ENCODE measurements around the gene ZNF362. TPM values are rescaled to one million over a fixed set of nuclear protein-coding genes. Genes with fewer than 3 reads are reported as not detected.

The ZNF362 gene
- total RNA-seq, 1 experiment from 2014 or later, result 11.1 TPM

GRCh38 chr1:33327587-33328325 lies 71.5 kb downstream of the ZNF362 start:
- ChIA-PET RAD21 (ENCODE audit: low non-redundant PET in 1 of 2, low total read pairs in 2 of 2, uncharacterized antibody in 2 of 2, unreplicated experiment in 2 of 2) (no interaction called here), CTCF (interaction anchor here (0.6 kb wide), 1 partner anchor 147 kb away, joined by 3 read pairs; no protein-coding TSS in a partner anchor), POLR2A (no interaction called here)
- no peaks in the 10 kb centered on the region for H4K20me1 ChIP-seq (ENCODE audit: insufficient read depth)
- H3K9me3 ChIP-seq (ENCODE audit: control insufficient read depth in 1 of 2, insufficient read depth in 1 of 2, low read depth in 1 of 2, low read length in 2 of 2), result no peaks in the 10 kb centered on the region
- no peaks in the 10 kb centered on the region for H3K9me2 ChIP-seq (ENCODE audit: insufficient read depth)
- H3K9ac ChIP-seq (ENCODE audit: low read length), result no peak overlapping the region
- H3K79me2 ChIP-seq (ENCODE audit: insufficient read depth, low read length), result peaks cover 20% of the 10 kb centered on the region; the same call in 1 of the 2 replicates
- intact Hi-C loops (cut with micrococcal nuclease), result no loop called here
- H3K4me2 ChIP-seq (ENCODE audit: low read length), result no peak overlapping the region
- DNase-seq (ENCODE audit: low read depth, low spot score) (no peak), ATAC-seq (0 out of 2 replicates have a peak, but pooled peaks have one; percentile 19)
- TF ChIP-seq ATF3 (IDR thresholded peaks at IDR 0.05) (no peak), ZNF274 (IDR thresholded peaks at IDR 0.05; ENCODE audit: low read depth, low read length) (no peak), MAX (IDR thresholded peaks at IDR 0.05) (no peak), CBX3 (IDR thresholded peaks at IDR 0.05; ENCODE audit: low read depth) (no peak), JUND (IDR thresholded peaks at IDR 0.05) (no peak), EGR1 (IDR thresholded peaks at IDR 0.05; ENCODE audit: low read depth) (no peak), SIN3A (IDR thresholded peaks at IDR 0.05; ENCODE audit: low read depth) (no peak), ZBTB33 (IDR thresholded peaks at IDR 0.05; ENCODE audit: extremely low read depth, insufficient replicate concordance, low read length) (no peak), POLR2AphosphoS5 (IDR thresholded peaks at IDR 0.05; ENCODE audit: low read depth, low read length) (no peak), SP1 (IDR thresholded peaks at IDR 0.05; ENCODE audit: low read depth) (no peak), YY1 (IDR thresholded peaks at IDR 0.05; ENCODE audit: extremely low read depth, insufficient replicate concordance, low read depth, low read length) (no peak), CTCF (IDR thresholded peaks at IDR 0.05 in 2 of 3, conservative IDR thresholded peaks at IDR 0.05 in 1 of 3; ENCODE audit: borderline replicate concordance in 1 of 3, insufficient read depth in 1 of 3, low read depth in 2 of 3, low read length in 2 of 3) (no peak), REST (IDR thresholded peaks at IDR 0.05; ENCODE audit: low read depth) (no peak), ZFX (IDR thresholded peaks at IDR 0.05) (no peak), TCF7L2 (IDR thresholded peaks at IDR 0.05; ENCODE audit: borderline replicate concordance, extremely low read depth, insufficient read depth, insufficient read length) (no peak)
- H3K27ac ChIP-seq (ENCODE audit: low read depth, low read length), result no peak overlapping the region
- no peaks in the 10 kb centered on the region for H3K4me1 ChIP-seq (ENCODE audit: control insufficient read depth in 1 of 2, insufficient read depth in 2 of 2, low read length in 2 of 2)
- no peak overlapping the region for H2AFZ ChIP-seq (ENCODE audit: low read depth, low read length, poor library complexity, severe bottlenecking)
- H3K36me3 ChIP-seq (ENCODE audit: control insufficient read depth in 1 of 2, insufficient read depth in 2 of 2, low read length in 2 of 2), result peaks cover 93 to 94% of the 10 kb centered on the region in 2 experiments
- BruUV-seq (replicated peaks), result TSS peak; percentile 3
- H3K27me3 ChIP-seq (ENCODE audit: insufficient read depth, low read length), result no peaks in the 10 kb centered on the region
- no peak overlapping the region for H3K4me3 ChIP-seq (replicated peaks in 1 of 2; ENCODE audit: low read depth in 1 of 2, low read length in 2 of 2)

Measured in HCT116 (cell line).